Gastroesophageal sphincter (tissue), 3 donors: ENCODE results near the gene DNPH1.

Experiments
- CTCF ChIP-seq, 4 experiments: fragments of 200-600 bp in 2 of 4; fragments of 450-650 bp in 2 of 4; sonication (generic) in 1 of 4; IDR thresholded peaks; one replicate each; pipeline ENCODE4 v1.5.1; 2017 to 2019; ENCODE audit warnings: antibody characterized with exemption in 4 of 4, mild to moderate bottlenecking in 2 of 4, moderate library complexity in 2 of 4
- EP300 ChIP-seq: sonication (generic); formaldehyde crosslinking; IDR thresholded peaks from one replicate; pipeline ENCODE4 v1.6.1; 2017; ENCODE audit warnings: antibody characterized with exemption, mild to moderate bottlenecking
- POLR2A ChIP-seq, 2 donors: fragments of 450-650 bp; IDR thresholded peaks; one replicate each; pipeline ENCODE4 v1.6.1; 2017; ENCODE audit warnings: antibody characterized with exemption in 2 of 2, mild to moderate bottlenecking in 2 of 2, moderate library complexity in 1 of 2
- POLR2AphosphoS5 ChIP-seq: sonication (generic); formaldehyde crosslinking; IDR thresholded peaks from one replicate; pipeline ENCODE4 v1.6.1; 2017; ENCODE audit warnings: antibody characterized with exemption

DNA sequence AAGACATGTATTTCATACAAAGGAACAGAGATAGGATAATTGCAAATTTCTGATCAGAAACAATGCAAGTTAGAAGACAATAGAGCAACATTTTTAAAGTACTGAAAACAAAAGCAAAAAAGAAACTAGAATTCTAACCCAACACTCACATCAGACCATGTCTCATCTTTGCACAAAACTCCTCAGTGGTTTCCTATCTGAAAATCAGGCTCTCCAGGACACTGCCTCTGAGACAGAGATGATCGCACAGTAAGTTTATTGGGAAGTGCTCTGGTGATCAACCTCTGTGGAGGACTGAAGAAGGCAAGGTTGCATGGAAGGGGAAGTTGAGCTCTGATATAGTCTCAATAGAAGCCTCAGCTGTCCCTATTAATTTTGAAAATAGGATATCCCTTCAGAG is 11.7 kb upstream of the DNPH1 start:
- TF ChIP-seq CTCF (IDR thresholded peaks at IDR 0.05) = no peak
- TF ChIP-seq EP300 = no peak
- TF ChIP-seq POLR2AphosphoS5 = no peak
- TF ChIP-seq POLR2A (IDR thresholded peaks at IDR 0.05) = no peak
